Hepatocyte (in vitro differentiated cells): ENCODE results near the gene KMO. TPM values are rescaled to one million over a fixed set of nuclear protein-coding genes. Genes with fewer than 3 reads are reported as not detected.

Experiments used
- DNase-seq: peaks from one replicate; pipeline ENCODE4 v3.0.0-alpha.2; 2016; ENCODE audit warnings: low spot score
- H2AFZ ChIP-seq: fragments of 200-600 bp; sonication (generic); 2 replicates; pipeline ENCODE4 v1.6.0; 2016; ENCODE audit warnings: antibody characterized with exemption, mild to moderate bottlenecking
- H3K27ac ChIP-seq: fragments of 200-600 bp; sonication (generic); 2 replicates; pipeline ENCODE4 v1.5.1; 2016; ENCODE audit warnings: mild to moderate bottlenecking
- H3K27me3 ChIP-seq: fragments of 200-600 bp; sonication (generic); 2 replicates; pipeline ENCODE4 v1.6.1; 2016
- H3K36me3 ChIP-seq: fragments of 200-600 bp; sonication (generic); replicated peaks from 2 replicates; pipeline ENCODE4 v1.5.1; 2016; ENCODE audit warnings: low read depth; ENCODE audit not compliant: insufficient read depth
- H3K4me1 ChIP-seq: fragments of 200-600 bp; sonication (generic); 2 replicates; pipeline ENCODE4 v1.5.1; 2016; ENCODE audit warnings: mild to moderate bottlenecking, moderate library complexity; ENCODE audit not compliant: insufficient read depth
- H3K4me2 ChIP-seq: fragments of 200-600 bp; sonication (generic); 2 replicates; pipeline ENCODE4 v1.6.0; 2016
- H3K4me3 ChIP-seq: fragments of 200-600 bp; sonication (generic); 2 replicates; pipeline ENCODE4 v1.5.1; 2016; ENCODE audit warnings: mild to moderate bottlenecking
- H3K79me2 ChIP-seq: fragments of 200-600 bp; sonication (generic); 2 replicates; pipeline ENCODE4 v1.6.0; 2017; ENCODE audit warnings: mild to moderate bottlenecking
- H3K9me2 ChIP-seq: fragments of 200-600 bp; sonication (generic); replicated peaks from 2 replicates; pipeline ENCODE4 v1.6.0; 2017; ENCODE audit warnings: mild to moderate bottlenecking; ENCODE audit not compliant: insufficient read depth
- H3K9me3 ChIP-seq: fragments of 200-600 bp; sonication (generic); 2 replicates; pipeline ENCODE4 v1.5.1; 2016; ENCODE audit warnings: low read depth, mild to moderate bottlenecking
- H4K20me1 ChIP-seq: fragments of 200-600 bp; sonication (generic); 2 replicates; pipeline ENCODE4 v1.6.0; 2016; ENCODE audit warnings: mild to moderate bottlenecking; ENCODE audit not compliant: insufficient read depth, poor library complexity, severe bottlenecking
- CTCF ChIP-seq: fragments of 200-600 bp; sonication (generic); IDR thresholded peaks from 2 replicates; pipeline ENCODE4 v1.5.1; 2016; ENCODE audit warnings: antibody characterized with exemption, mild to moderate bottlenecking; ENCODE audit not compliant: poor library complexity
- EZH2 ChIP-seq: fragments of 200-600 bp; sonication (generic); IDR thresholded peaks from 2 replicates; pipeline ENCODE4 v1.6.1; 2016; ENCODE audit warnings: antibody characterized with exemption, mild to moderate bottlenecking, borderline replicate concordance
- EZH2phosphoT487 ChIP-seq: fragments of 200-600 bp; sonication (generic); IDR thresholded peaks from one replicate; pipeline ENCODE4 v1.6.1; 2018; ENCODE audit warnings: antibody characterized with exemption, mild to moderate bottlenecking, low read depth, moderate library complexity; ENCODE audit not compliant: unreplicated experiment, severe bottlenecking
- WGBS: methylation state at CpG from one replicate; pipeline ENCODE4 v1.1.6; 2016; ENCODE audit warnings: low lambda C conversion rate; ENCODE audit errors: missing lambda C conversion rate; 5-methylcytosine and 5-hydroxymethylcytosine counted together
- polyA plus RNA-seq: library from polyadenylated mRNA; unstranded; fragments of >200 nt; fragmentation: Nextera tagmentation; extraction: Ambion mirVana; gene quantifications from 2 replicates; pipeline ENCODE4 v1.2.1, GENCODE V29; 2016
- total RNA-seq: library from RNA; depleted of rRNA; stranded (reverse); fragments of >200 nt; gene quantifications from 2 replicates; pipeline ENCODE4 v1.2.3, GENCODE V29; 2014

Gene KMO
- total and polyA plus RNA-seq, 2 experiments from 2014 or later: 1.4 to 2.8 TPM

DNA sequence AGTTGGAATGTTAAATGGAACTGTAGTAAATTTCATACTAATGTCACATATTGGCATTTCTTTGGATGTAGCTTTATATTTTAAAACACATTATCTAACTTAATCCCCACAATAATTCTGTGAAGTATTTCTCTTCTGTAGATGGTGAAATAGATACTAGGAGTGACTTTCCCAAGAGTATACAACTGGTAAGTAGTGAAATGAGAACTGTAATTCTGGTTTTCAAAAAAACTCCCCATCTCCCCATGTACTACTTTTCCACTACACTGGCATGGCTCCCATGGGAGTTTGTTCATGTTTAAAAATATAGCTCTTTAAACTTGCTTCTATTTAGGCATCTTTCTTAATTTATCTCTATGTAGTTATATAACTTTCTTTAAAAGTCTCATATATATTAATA lies 97.8 kb downstream of the KMO start:
- H3K27ac ChIP-seq: no peak overlapping the region
- no peaks in the 10 kb centered on the region for H3K36me3 ChIP-seq
- no peak overlapping the region for H3K4me2 ChIP-seq
- no peak for DNase-seq
- H3K4me1 ChIP-seq: no peaks in the 10 kb centered on the region
- H4K20me1 ChIP-seq: no peaks in the 10 kb centered on the region
- H2AFZ ChIP-seq: no peak overlapping the region
- no peak overlapping the region for H3K4me3 ChIP-seq
- no peak for TF ChIP-seq EZH2phosphoT487
- no peak for TF ChIP-seq CTCF
- no peak for TF ChIP-seq EZH2
- H3K27me3 ChIP-seq: no peaks in the 10 kb centered on the region
- no peaks in the 10 kb centered on the region for H3K9me2 ChIP-seq
- no peaks in the 10 kb centered on the region for H3K9me3 ChIP-seq
- peaks cover 2% of the 10 kb centered on the region for H3K79me2 ChIP-seq

GRCh38 chr1:241630476-241630875 lies 98.3 kb downstream of the KMO start:
- no peaks in the 10 kb centered on the region for H4K20me1 ChIP-seq
- H3K4me2 ChIP-seq: no peak overlapping the region
- DNase-seq: no peak
- WGBS: 65% methylated on average over 1 of the region's 1 CpG
- TF ChIP-seq EZH2 (no peak), CTCF (no peak), EZH2phosphoT487 (no peak)
- no peaks in the 10 kb centered on the region for H3K9me2 ChIP-seq
- no peak overlapping the region for H2AFZ ChIP-seq
- H3K36me3 ChIP-seq: no peaks in the 10 kb centered on the region
- no peak overlapping the region for H3K27ac ChIP-seq
- peaks cover 6% of the 10 kb centered on the region for H3K79me2 ChIP-seq
- no peaks in the 10 kb centered on the region for H3K27me3 ChIP-seq
- H3K9me3 ChIP-seq: no peaks in the 10 kb centered on the region
- H3K4me1 ChIP-seq: no peaks in the 10 kb centered on the region
- H3K4me3 ChIP-seq: no peak overlapping the region

GRCh38 chr1:241630899-241631298 lies 98.7 kb downstream of the KMO start:
- H3K27me3 ChIP-seq: no peaks in the 10 kb centered on the region
- H3K4me3 ChIP-seq: no peak overlapping the region
- H3K4me1 ChIP-seq: no peaks in the 10 kb centered on the region
- H4K20me1 ChIP-seq: no peaks in the 10 kb centered on the region
- no peaks in the 10 kb centered on the region for H3K9me2 ChIP-seq
- TF ChIP-seq CTCF (no peak), EZH2 (no peak), EZH2phosphoT487 (no peak)
- no peak overlapping the region for H3K27ac ChIP-seq
- no peaks in the 10 kb centered on the region for H3K36me3 ChIP-seq
- no peak overlapping the region for H3K4me2 ChIP-seq
- H3K79me2 ChIP-seq: peaks cover 8% of the 10 kb centered on the region
- H3K9me3 ChIP-seq: no peaks in the 10 kb centered on the region
- whole genome bisulfite sequencing: 99% methylated on average over 2 of the region's 2 CpGs
- no peak overlapping the region for H2AFZ ChIP-seq
- no peak for DNase-seq

GRCh38 chr1:241631674-241632073 lies 99.5 kb downstream of the KMO start:
- Histone ChIP-seq H3K4me3 (no peak overlapping the region), H3K27me3 (no peaks in the 10 kb centered on the region), H3K36me3 (no peaks in the 10 kb centered on the region), H3K79me2 (peaks cover 16% of the 10 kb centered on the region), H3K4me2 (peak overlapping the region; percentile 32), H3K4me1 (no peaks in the 10 kb centered on the region), H3K9me3 (no peaks in the 10 kb centered on the region), H2AFZ (no peak overlapping the region), H4K20me1 (no peaks in the 10 kb centered on the region), H3K9me2 (no peaks in the 10 kb centered on the region), H3K27ac (no peak overlapping the region)
- TF ChIP-seq CTCF (no peak), EZH2 (no peak), EZH2phosphoT487 (no peak)
- no peak for DNase-seq
- 62% methylated on average over 5 of the region's 5 CpGs for WGBS
